Measurements from ENCODE around the gene KCNA2.

KCNA2 gene

GRCh38 chr1:110585481-110585880, 20.7 kb downstream of the KCNA2 start:
- no peak overlapping the region for H3K4me3 ChIP-seq (replicated peaks; ENCODE audit: low read depth, low read length)
- TF ChIP-seq, protein P1, sequence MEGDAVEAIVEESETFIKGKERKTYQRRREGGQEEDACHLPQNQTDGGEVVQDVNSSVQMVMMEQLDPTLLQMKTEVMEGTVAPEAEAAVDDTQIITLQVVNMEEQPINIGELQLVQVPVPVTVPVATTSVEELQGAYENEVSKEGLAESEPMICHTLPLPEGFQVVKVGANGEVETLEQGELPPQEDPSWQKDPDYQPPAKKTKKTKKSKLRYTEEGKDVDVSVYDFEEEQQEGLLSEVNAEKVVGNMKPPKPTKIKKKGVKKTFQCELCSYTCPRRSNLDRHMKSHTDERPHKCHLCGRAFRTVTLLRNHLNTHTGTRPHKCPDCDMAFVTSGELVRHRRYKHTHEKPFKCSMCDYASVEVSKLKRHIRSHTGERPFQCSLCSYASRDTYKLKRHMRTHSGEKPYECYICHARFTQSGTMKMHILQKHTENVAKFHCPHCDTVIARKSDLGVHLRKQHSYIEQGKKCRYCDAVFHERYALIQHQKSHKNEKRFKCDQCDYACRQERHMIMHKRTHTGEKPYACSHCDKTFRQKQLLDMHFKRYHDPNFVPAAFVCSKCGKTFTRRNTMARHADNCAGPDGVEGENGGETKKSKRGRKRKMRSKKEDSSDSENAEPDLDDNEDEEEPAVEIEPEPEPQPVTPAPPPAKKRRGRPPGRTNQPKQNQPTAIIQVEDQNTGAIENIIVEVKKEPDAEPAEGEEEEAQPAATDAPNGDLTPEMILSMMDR (IDR thresholded peaks at IDR 0.05; ENCODE audit: low read length, missing control alignments) = no peak
- no peak for DNase-seq (ENCODE audit: low read depth)

GRCh38 chr1:110584045-110584444, 22.1 kb downstream of the KCNA2 start:
- no peak overlapping the region for H3K4me3 ChIP-seq (replicated peaks; ENCODE audit: low read depth, low read length)
- TF ChIP-seq, protein P1 (IDR thresholded peaks at IDR 0.05; ENCODE audit: low read length, missing control alignments) = no peak
- DNase-seq (ENCODE audit: low read depth) = no peak

DNA sequence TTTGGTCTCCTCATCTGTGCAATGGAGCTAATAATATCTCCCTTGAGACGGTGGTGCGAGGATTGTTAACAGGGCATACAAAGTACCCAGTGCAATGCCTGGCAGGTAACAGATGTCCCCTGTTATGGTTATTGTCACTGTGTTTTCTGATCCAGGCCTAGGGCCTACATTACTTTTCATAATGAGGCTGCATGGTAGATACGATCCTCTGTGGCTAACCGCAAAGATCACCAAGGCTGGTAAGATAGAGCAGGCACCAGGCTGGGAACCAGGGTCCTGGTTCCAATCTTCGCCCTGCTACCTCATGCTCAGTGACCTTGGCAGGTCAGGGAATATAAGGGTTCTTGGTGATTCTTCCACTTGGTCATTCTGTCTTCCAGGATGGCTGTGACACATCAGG, 22.7 kb downstream of the KCNA2 start:
- H3K4me3 ChIP-seq (replicated peaks; ENCODE audit: low read depth, low read length) = no peak overlapping the region
- no peak for DNase-seq (ENCODE audit: low read depth)
- TF ChIP-seq, protein P1 (IDR thresholded peaks at IDR 0.05; ENCODE audit: low read length, missing control alignments) = no peak

- no peak overlapping the region for H3K4me3 ChIP-seq (replicated peaks; ENCODE audit: low read depth, low read length)
- no peak for DNase-seq (ENCODE audit: low read depth)
- TF ChIP-seq, protein P1 (IDR thresholded peaks at IDR 0.05; ENCODE audit: low read length, missing control alignments) = no peak
These were observed 23.8 kb downstream of the KCNA2 start for GRCh38 chr1:110582378-110582777.

DNA sequence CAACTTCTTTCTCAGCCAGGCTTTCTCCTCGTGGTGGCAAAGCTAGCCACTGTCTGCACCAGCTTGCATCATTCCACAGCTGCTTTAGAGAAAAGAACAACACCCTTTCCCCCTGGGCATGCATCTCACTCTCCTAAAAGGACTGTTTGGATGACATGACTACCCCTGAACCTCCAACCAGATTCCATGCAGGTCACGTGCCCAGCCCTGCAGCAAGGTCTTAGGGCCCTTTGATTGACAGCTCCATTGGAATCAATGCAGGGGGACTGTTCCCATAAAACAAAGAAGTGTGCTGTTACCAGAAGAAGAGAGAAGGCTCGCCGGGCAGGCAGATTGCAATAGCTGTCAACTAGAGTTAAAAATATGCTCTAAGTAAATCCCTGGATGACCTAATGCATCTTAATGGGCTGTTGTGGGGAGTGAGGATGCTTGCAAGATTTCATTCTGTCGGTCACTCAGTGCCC, 24.4 kb downstream of the KCNA2 start:
- TF ChIP-seq, protein P1 (IDR thresholded peaks at IDR 0.05; ENCODE audit: low read length, missing control alignments) = no peak
- H3K4me3 ChIP-seq (replicated peaks; ENCODE audit: low read depth, low read length) = no peak overlapping the region
- DNase-seq (ENCODE audit: low read depth) = no peak

DNA sequence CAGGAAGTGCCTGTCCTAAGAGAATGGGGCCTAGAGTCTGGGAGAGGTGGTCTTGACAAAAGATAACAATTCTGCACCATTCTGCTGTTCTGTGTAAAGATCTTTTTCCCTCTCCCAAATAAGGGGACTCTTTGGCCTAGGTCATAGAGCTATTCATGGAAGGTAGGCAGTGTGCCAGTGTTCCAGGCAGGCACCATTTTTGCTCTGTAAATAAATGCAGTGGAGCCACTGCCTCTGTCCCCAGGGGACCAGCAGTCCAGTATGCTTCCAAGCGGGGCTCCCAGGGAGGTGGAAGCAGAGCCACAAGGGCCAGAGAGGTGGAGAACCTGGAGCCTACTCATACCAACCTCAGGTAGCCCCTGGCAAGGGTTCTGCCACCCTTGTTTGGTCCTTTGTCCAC, 25.9 kb downstream of the KCNA2 start:
- no peak overlapping the region for H3K4me3 ChIP-seq (replicated peaks; ENCODE audit: low read depth, low read length)
- TF ChIP-seq, protein P1 (IDR thresholded peaks at IDR 0.05; ENCODE audit: low read length, missing control alignments) = no peak
- DNase-seq (ENCODE audit: low read depth) = no peak

- TF ChIP-seq, protein P1 (IDR thresholded peaks at IDR 0.05; ENCODE audit: low read length, missing control alignments) = no peak
- no peak overlapping the region for H3K4me3 ChIP-seq (replicated peaks; ENCODE audit: low read depth, low read length)
- no peak for DNase-seq (ENCODE audit: low read depth)
These were observed 26.7 kb downstream of the KCNA2 start for GRCh38 chr1:110579460-110579859.
